Stimulated activated CD4-positive, alpha-beta T cell treated with anti-CD3 and anti-CD28 coated beads, Interleukin-12 subunit alpha, Interleukin-12 subunit beta, amount 100 ng/mL, for 48 hours (primary cell): Measurements from ENCODE around the gene COPG2.

Experiments
- DNase-seq, 3 donors: peaks; one replicate each; pipeline ENCODE4 v3.0.0-alpha.2; 2020; ENCODE audit warnings: low read depth in 2 of 3, low spot score in 1 of 3

COPG2 gene

GRCh38 chr7:130478991-130479390 lies 189.6 kb downstream of the COPG2 start:
- DNase-seq = no peak

GRCh38 chr7:130476297-130477150 lies 192.0 kb downstream of the COPG2 start:
- DNase-seq = no peak

GRCh38 chr7:130475776-130476175 lies 192.8 kb downstream of the COPG2 start:
- DNase-seq = no peak

GRCh38 chr7:130473876-130474275 lies 194.7 kb downstream of the COPG2 start:
- no peak for DNase-seq

GRCh38 chr7:130473289-130473688 lies 195.3 kb downstream of the COPG2 start:
- DNase-seq = no peak

- no peak for DNase-seq
Measured at GRCh38 chr7:130471974-130472373, 196.6 kb downstream of the COPG2 start.

GRCh38 chr7:130468612-130469011 lies 199.9 kb downstream of the COPG2 start:
- no peak for DNase-seq

GRCh38 chr7:130463553-130464434 lies 204.8 kb downstream of the COPG2 start:
- no peak for DNase-seq

GRCh38 chr7:130461272-130461671 lies 207.3 kb downstream of the COPG2 start:
- no peak for DNase-seq

- no peak for DNase-seq
Measured at GRCh38 chr7:130458257-130458656, 210.3 kb downstream of the COPG2 start.
